ENCODE data around the gene GCK. TPM values are rescaled to one million over a fixed set of nuclear protein-coding genes. Genes with fewer than 3 reads are reported as not detected.

GCK gene
- total RNA-seq, 1 experiment from 2014 or later = not detected

- Mint-ChIP-seq H3K4me1 (ENCODE audit: insufficient read depth, unreplicated experiment) (peaks cover 24% of the 10 kb centered on the region), H3K4me3 (ENCODE audit: unreplicated experiment) (no peak overlapping the region), H3K9me3 (ENCODE audit: unreplicated experiment) (no peaks in the 10 kb centered on the region), H3K36me3 (ENCODE audit: insufficient read depth, unreplicated experiment) (no peaks in the 10 kb centered on the region), H3K27me3 (ENCODE audit: insufficient read depth, unreplicated experiment) (no peaks in the 10 kb centered on the region), H3K27ac (ENCODE audit: low read depth, unreplicated experiment) (no peak overlapping the region)
- intact Hi-C loops (cut with micrococcal nuclease) = no loop called here
- ChIA-PET POLR2A (no interaction called here), CTCF (no interaction called here)
- no peak for TF ChIP-seq CTCF (IDR thresholded peaks at IDR 0.05; ENCODE audit: unreplicated experiment)
- BruUV-seq (replicated peaks) = no TSS peak
- DNase-seq (ENCODE audit: unreplicated experiment) = peak; percentile 21
Observed at GRCh38 chr7:44104860-44105771, 84.1 kb downstream of the GCK start.

GRCh38 chr7:44103923-44104859 lies 85.0 kb downstream of the GCK start, which contains the start of gene AEBP1:
Gene AEBP1 (plus strand): TSS chr7:44104345. CDS start chr7:44104666, 321 bp downstream.
- no peaks in the 10 kb centered on the region for H3K9me3 Mint-ChIP-seq (ENCODE audit: unreplicated experiment)
- ChIA-PET POLR2A (no interaction called here), CTCF (no interaction called here)
- no peak within 1 kb of the TSS for H3K27ac Mint-ChIP-seq (ENCODE audit: low read depth, unreplicated experiment)
- no TSS peak for BruUV-seq (replicated peaks)
- no peaks in the 10 kb centered on the region for H3K36me3 Mint-ChIP-seq (ENCODE audit: insufficient read depth, unreplicated experiment)
- intact Hi-C loops (cut with micrococcal nuclease) = no loop called here
- H3K4me3 Mint-ChIP-seq (ENCODE audit: unreplicated experiment) = no peak within 1 kb of the TSS
- TF ChIP-seq CTCF (IDR thresholded peaks at IDR 0.05; ENCODE audit: unreplicated experiment) = no peak
- H3K4me1 Mint-ChIP-seq (ENCODE audit: insufficient read depth, unreplicated experiment) = peaks cover 25% of the 10 kb centered on the region
- no peak for DNase-seq (ENCODE audit: unreplicated experiment)
- no peaks in the 10 kb centered on the region for H3K27me3 Mint-ChIP-seq (ENCODE audit: insufficient read depth, unreplicated experiment)

- no peak for DNase-seq (ENCODE audit: unreplicated experiment)
- intact Hi-C loops (cut with micrococcal nuclease) = no loop called here
- Mint-ChIP-seq H3K9me3 (ENCODE audit: unreplicated experiment) (no peaks in the 10 kb centered on the region), H3K27me3 (ENCODE audit: insufficient read depth, unreplicated experiment) (no peaks in the 10 kb centered on the region), H3K36me3 (ENCODE audit: insufficient read depth, unreplicated experiment) (no peaks in the 10 kb centered on the region), H3K4me3 (ENCODE audit: unreplicated experiment) (no peak overlapping the region), H3K27ac (ENCODE audit: low read depth, unreplicated experiment) (no peak overlapping the region), H3K4me1 (ENCODE audit: insufficient read depth, unreplicated experiment) (peaks cover 25% of the 10 kb centered on the region)
- ChIA-PET CTCF (no interaction called here), POLR2A (no interaction called here)
- no peak for TF ChIP-seq CTCF (IDR thresholded peaks at IDR 0.05; ENCODE audit: unreplicated experiment)
- no TSS peak for BruUV-seq (replicated peaks)
Observed at GRCh38 chr7:44103566-44103922, 85.7 kb downstream of the GCK start.
